Aortic smooth muscle cell (primary cell): Measurements from ENCODE around the gene PRIMA1. TPM values are rescaled to one million over a fixed set of nuclear protein-coding genes. Genes with fewer than 3 reads are reported as not detected.

Experiments used
- total RNA-seq: library from RNA; depleted of rRNA; stranded (reverse); fragments of >200 nt; gene quantifications from 2 replicates; pipeline ENCODE4 v1.2.3, GENCODE V29; 2014

Gene PRIMA1
- total RNA-seq, result not detected in 2 replicates

GRCh38 chr14:93788293-93788542 is at the start of gene PRIMA1:
TSS of gene PRIMA1 (minus strand) at chr14:93788485. CDS start at chr14:93787718, 767 bp downstream.

Other genes starting within 250 kb of the PRIMA1 start
- not detected in 2 replicates for gene FAM181A, start 138.9 kb upstream of the PRIMA1 start, total RNA-seq
- 0.40 and 0.56 TPM in 2 replicates for gene ASB2, start 188.1 kb upstream of the PRIMA1 start, total RNA-seq
- gene CCDC197, start 208.8 kb upstream of the PRIMA1 start, total RNA-seq, result not detected in 2 replicates
- gene OTUB2, start 237.9 kb upstream of the PRIMA1 start, total RNA-seq, result 0.53 and 1.2 TPM in 2 replicates